Measurements from ENCODE around the gene DMRT3.
A peak's percentile ranks its signal among the peaks of the same experiment; 100 is the strongest.

DMRT3 gene

DNA sequence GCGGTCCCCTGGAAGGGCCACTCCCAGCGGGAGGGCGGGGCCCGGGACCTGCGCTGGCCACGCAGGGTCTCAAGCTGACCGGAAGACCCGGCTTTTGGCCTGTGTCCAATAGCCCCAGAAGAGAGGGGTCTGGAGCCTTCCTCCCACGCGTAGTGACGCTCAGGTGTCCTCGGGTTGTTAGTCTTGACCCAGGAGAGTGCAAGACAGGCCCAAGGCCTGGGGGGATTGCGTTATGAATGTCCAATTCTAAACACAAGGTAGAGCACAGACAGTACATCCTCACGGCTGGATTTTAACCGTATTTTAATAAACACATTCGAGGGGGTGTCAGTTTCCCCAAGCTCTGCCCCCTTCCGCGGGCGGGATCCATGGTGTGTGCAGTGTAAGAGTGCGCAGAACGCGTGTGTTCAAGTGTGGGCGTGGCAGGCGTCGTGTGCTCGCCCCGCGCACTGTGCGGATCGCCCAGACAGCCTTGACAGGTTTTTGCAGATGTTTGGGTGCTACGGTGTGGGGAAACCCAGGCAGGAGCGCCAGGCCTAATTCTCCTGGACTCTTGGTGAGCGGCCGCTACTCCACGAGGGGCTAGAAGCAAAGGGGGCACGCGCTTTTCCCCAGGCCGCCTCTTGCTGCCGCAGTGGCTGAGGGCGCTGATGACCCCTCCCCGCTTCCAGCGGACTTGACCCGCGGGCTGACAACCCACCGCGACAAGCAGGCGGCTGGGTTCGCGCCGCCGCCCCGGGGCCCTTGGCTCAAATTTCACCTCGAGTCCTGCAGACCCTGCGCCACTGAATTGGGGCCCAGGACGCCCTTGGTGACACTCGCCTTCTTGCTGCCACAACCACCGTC lies 6.1 kb upstream of the DMRT3 start:
- no peak for DNase-seq (ENCODE audit: low spot score)

DNA sequence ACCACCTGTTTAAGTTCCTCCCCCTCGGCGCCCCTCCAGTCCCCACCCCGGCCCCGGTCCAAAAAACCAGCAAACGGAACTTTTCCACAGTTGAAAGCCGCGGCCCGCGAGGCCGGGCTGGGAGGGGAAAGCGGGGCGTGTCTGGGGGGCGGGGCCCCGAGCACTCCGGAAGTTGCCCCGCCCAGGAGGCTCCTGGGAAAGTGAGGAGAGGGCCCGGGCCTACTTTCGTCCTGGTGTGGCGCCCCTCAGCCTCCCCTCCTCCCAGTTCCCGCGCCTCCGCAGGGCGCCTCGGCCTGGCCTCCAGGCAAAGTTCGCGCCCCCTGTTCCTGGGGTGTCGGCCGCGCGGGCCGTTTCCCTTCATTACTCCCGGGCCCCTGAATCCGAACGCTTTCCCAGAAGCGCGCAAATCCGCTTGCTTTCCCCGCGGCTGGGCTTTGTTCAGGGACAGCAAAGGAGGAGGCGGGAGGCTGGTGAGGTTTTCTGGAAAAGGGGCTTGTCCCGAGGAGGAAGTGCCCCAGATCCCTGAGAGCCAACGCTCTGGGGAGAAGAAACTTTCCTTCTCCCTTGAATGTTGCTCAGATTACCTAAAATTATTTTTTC lies 4.5 kb upstream of the DMRT3 start:
- DNase-seq (ENCODE audit: low spot score): no peak

DNA sequence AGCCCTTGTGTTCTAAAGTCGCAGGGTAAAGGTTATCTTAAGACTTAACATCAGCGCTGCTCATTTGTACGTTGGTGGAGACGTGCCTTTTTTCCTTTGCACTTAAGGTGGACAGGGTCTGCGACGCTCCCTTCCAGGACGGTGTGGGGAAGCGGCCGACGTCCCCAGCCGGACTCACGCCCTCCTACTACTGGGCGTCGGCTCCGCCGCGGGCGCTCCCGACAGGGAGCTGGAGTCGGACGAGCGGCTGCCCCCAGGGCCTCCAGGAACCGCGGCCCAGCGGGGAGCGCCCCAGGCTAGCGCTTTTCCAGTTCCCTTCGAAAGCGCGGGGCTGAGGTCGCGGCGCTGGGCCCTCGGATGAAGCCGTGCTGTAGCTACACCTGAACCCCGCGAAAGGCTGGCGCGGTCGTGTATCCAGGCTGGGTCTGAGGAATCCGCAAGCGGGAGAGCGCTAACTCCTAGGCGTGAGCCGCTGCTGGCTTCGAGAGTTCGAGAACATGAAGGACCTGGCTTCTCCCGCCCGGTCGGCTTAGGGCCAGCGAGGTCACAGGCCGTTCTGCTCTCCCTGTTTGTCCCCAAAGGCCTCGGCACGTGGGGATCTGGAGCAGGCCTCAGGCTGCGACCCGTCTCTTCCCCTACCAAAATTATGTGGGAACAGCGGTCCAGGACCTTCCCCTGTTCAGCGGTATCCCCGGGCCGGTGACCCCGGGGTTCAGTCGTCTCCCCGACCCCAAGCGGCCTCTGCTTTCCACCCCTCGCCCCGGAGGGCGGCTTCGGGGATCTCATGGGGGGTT lies 3.8 kb upstream of the DMRT3 start:
- DNase-seq (ENCODE audit: low spot score): no peak

DNA sequence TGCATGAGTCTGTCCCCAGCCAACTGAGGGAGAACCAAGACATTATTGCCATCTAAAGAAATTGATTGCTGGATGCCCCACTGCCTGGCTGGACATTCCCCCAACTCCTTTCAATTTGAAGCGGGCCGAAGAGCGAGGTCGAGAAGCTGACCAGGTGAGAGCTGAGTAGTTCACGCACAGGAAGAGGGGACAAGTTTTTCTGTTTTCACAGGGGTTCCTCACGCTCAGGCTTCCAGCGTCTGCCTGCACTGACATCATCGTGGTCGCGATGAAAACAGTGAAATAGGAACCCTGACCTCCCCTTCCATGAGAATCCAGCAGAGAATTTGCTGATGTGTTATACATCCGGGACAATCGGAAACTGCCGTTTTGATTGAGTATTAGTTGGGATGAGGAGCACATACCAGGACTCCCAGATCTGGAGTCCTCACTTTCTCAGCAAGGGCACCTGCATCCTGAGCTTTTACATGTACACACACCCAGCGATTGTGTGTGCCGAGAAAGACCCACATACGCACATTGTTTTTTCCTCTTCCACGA lies 3.1 kb upstream of the DMRT3 start:
- DNase-seq (ENCODE audit: low spot score): no peak

DNA sequence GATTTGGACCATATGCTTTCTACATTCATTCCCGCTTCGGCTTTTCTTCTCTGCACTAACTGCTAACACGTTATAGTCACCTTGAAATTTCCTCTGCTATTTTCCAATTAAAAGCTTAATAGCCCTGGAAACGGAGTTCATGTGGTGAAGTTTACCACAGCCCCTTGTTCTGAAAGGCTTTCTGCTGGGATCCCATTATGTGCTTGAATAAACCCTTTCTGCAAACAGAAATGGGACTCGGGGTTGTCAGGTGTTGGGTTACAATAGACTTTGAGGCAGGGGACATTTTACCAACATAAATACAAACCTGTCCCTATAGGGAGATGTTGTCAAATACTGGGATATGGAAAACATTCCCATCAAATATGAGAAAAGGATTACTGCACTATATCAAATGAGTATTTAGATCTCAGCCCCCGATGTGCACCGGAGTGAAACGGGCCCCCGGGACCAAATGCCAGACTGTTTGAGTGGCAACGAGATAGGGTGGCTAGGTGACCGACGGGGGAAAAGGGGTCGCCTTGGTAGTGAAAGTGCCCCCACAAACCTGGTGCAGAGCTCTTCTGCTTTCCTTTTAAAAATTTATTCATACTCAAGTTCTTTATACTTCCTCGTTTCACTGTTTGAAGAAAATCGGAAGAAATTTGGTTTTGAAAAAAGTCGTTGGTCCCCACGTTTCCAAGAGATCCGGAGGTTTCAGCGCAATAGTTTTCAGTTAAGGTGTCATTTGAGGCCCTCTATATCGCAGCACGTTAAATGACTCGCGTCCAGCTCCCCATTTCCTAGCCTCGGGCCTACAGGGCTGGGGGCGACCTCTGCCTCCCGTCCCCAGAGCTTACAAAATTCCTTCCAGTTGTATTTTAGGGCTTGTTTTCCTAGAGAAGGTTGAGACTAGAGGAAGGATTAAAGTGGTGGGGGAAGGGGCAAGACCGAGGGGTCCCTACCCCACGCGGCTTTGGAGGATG lies 2.1 kb upstream of the DMRT3 start:
- no peak for DNase-seq (ENCODE audit: low spot score)

DNA sequence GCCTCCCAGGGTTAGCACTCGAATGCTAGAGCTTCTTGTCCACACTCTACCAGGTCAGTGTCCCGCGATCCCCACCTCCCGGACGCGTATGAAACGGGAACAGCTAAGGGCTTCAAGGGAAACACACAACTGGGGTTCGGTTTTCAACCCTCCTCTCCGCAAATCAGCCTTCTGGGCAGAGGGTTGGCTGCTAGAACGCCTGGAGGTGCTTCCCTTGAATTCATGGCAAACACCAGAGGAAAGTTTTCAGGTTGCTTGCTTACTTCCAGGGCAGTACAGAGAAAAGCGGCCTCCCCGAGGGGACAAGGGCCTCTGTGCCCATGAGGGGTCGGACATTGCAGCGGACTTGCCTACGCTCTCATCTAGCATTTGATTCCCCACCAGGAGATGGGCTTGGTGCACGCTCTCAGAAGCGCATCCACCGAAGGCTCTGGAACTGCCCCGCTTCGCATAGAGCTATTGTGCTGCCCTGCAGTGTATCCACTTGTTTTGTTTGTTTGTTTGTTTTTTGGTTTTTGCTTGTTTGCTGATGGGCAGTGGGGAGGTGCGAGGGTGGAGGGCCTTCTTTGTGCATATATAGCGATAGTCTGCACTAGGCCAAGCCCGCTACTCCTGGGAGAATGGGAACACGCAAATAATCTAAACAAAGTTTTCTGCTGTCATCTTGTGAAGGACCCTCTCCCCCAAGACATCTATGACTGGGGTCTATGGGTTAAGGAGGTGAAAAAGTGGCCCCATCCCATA lies 1.3 kb upstream of the DMRT3 start:
- DNase-seq (ENCODE audit: low spot score): no peak

DNA sequence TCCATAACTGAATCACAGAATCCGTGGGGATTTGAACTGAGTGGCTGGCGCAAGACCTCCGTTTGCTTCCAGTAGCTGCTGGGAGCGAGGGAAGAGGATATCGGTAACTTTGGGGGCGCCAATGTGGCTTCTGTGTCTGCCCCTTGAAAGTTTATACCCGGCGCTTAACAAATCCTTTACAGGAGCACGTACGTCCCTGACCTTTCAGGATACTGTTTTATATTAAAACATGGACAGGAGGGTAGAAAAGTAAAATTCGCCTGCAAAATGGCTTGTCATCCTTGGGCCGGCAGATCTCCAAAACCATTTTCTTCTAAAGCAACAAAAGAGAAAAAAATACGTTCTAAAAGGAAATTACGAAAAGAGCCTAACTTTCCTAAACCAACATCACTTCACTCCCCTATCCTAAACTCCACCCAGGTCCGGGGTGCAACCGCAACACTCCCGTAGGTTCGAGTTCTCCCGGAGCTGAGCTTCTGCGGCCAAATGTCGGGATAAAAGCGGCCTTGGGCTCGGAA lies 656 bp upstream of the DMRT3 start:
- no peak for DNase-seq (ENCODE audit: low spot score)

DNA sequence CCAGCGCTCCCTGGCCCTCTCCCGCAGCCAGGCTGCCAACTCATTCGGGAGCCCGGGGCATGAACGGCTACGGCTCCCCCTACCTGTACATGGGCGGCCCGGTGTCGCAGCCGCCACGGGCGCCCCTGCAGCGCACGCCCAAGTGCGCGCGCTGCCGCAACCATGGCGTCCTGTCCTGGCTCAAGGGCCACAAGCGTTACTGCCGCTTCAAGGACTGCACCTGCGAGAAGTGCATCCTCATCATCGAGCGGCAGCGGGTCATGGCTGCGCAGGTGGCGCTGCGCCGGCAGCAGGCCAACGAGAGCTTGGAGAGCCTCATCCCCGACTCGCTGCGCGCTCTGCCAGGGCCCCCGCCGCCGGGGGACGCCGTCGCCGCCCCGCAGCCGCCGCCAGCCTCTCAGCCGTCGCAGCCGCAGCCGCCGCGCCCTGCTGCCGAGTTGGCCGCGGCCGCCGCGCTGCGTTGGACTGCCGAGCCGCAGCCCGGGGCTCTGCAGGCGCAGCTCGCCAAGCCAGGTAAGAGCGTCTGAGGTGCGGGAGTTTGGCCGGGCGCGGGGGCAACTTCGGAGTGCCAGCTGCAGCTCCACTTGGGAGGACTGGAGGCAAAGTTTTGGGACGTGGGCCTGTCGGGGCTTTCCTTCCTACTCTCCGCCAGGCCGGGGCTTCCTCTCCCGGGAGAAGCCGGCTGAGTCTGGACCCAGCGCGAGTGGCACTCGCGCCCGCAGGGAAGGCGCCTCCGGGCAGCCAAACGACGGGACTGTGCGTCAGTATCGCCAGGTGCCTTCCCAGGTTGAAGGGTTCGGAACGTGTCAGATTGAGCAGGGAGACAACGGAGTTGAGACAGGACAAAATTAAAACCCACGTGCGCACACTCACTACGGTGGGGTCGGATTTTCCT lies 735 bp downstream of the DMRT3 start:
- peak; percentile 63 for DNase-seq (ENCODE audit: low spot score)

DNA sequence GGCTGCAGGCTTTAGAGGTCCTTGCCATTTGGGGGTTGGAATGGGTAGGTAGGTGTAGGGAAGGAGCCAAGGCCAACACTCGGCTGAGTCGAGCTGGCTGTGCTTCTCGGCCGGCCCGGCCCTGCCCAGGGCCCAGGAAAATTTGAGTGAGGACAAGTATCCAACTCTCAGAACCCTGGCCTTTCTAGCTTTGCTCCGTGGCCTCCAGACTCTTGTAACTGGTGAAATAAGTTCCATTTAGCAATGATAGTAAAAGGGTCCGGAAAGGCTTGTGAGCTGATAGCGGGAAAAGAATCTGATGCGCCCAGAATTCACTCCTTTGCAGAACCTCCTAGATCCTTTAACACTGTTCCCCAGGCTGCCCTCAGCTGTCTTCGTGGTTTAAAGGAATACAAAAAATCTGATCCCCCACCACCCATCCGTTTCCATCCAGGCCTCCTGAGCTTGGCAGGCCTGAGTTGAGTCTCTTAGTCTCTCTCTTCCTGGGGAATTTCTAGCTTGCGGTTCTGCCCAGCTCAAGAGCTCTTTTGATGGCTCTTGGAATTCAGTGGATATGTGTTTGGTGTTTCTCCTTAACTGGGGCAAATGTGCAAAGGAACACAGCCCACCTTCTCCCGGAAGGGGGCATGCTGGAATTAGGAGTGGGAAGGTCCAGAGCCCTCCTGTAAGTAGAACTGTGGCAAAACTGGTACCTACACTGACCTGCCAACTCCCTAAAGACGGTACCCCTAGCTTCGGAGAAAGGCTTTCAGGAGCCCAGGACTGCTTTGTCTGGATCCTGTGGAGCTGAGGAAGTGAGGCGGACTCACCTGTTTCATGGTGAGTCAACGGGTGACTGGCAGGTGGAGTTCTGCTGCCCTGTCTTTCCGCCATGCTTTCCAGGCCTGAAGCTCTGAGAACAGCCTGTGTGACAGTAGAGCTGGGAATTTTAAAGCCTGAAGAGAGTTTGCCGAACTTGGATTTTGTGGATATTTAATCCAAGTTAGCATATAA lies 1.7 kb downstream of the DMRT3 start:
- no peak for DNase-seq (ENCODE audit: low spot score)

DNA sequence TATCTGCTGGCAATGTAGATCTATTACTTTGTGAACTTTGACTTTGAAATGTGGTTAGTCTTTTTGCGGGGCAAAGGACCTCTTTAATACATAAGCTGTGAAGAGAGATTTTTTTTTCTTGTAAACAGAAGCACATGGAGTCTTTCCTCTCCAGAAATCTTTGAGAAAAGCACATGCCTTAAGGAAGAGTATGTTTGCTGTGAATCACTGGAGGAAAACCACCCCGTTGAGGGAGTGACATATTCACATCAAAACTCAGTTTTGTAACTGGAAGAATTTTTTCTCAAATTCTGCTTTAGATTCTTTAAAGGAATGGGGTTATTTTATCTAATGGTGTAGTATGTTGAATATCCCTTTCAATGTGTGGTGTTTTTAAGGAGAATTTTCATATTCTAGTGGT lies 3.5 kb downstream of the DMRT3 start:
- DNase-seq (ENCODE audit: low spot score): no peak

DNA sequence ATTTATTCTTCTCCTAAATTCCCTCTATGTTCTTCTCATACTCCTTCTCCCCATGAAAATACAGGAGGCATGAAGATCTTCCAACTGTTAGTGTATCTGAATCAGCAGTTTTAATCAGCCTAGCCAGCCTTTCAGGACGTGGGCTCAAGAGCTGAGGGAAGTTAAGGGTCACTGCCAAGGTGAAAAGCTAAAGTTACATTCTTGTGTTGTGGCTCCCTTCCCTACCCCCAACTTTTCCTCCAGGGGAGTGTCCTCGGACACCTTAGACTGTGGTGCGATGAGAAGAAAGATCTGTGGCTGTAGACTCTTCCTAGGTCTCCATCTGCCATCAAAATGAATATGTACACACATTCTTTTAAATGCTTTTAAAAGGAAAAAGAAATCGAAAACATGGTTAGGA lies 4.2 kb downstream of the DMRT3 start:
- no peak for DNase-seq (ENCODE audit: low spot score)

DNA sequence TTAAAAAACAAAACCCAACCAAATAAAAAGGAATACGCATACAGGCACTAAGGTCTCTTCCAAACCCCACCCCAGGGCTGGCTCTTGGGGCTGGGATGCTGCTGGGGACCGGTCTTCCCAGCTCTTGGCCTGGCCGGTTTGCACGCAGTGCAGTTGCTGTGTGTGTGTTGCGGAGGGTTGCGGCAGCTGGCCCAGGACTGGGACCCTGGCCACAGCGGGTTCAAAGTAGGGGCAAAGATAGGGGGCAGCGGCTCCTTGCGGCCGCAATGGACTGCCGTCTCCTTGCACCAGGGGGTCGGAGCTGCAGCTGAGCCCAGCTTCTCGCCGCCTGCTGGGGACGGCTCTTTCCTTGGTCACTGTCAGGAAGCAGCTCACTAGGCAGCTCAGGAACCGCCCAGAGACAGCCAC lies 5.0 kb downstream of the DMRT3 start:
- DNase-seq (ENCODE audit: low spot score): no peak

DNA sequence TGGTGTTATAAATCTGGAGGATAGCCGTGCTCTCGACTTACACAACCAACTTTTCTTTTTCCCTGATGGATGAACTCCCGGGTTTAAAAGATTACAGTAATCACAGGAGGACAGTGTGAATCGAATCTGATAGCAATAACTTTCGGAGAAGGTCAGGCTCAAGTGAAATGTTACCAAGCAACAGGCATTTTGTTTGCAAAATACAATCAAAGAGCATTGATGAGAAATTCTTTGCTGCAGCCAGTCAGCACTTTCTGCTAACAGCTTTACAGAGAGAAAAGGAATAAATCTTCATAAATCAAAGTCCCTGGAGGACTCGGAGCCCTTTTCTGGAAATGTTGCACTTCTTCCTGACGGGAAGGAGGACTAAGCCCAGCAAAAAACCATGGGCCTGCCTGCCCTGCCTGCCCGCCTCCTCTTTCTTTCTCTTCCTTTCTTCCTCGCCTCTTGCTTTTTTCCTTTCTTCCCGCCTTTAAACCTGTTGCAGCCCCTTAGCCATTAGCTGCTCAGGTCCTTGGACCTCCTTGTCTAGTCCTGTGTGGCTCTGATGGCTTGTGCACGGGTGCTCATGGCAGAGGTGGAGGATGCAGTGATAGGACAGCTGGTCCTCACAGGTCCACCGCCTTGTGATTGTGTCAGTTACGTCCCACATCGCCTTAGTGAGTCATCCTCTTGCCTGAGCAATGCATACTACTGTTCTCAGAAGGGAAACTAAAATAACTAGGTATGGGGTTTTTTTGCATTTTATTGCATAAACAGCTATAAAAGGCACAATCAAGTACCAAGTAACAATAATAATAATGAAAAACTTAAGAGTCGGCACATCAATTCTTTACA lies 6.2 kb downstream of the DMRT3 start:
- DNase-seq (ENCODE audit: low spot score): no peak

DNA sequence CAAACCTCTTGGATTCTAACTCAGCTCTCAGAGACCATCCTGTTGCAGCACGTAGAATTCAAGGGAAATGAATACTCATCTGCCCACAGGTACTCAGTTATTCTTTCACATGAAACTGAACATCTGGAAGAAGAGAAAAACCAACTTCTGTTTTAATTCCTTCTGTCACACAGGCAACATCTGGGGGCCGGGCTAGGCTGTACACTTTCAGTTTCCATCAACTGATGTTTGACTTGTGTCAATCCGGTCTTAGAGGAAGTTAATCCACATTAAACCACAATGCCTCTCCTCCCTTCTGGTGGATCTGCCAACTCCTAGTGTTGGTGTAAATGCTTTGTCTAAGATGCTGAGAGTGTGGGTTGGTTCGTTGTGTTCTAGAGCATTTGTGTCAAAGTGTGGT lies 17.6 kb downstream of the DMRT3 start:
- DNase-seq (ENCODE audit: low spot score): no peak

DNA sequence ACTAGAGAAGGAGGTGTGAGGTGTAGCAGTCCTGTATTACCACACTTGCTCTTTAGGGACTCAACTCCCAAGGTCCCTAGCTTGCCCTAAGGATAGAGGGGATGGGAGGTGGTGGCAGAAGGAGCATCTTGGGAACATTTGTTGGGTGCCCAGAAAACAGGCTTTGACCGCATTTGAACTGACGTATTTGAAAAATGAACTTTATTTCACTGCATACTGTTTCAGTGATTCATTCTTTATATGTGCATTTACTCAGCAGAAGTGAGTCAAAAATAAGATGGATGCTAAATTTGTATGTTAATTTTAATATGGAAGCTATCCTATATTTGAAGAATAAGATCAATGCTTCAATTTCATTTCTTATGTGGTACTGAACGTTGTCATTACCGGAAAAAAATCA lies 18.7 kb downstream of the DMRT3 start:
- no peak for DNase-seq (ENCODE audit: low spot score)

DNA sequence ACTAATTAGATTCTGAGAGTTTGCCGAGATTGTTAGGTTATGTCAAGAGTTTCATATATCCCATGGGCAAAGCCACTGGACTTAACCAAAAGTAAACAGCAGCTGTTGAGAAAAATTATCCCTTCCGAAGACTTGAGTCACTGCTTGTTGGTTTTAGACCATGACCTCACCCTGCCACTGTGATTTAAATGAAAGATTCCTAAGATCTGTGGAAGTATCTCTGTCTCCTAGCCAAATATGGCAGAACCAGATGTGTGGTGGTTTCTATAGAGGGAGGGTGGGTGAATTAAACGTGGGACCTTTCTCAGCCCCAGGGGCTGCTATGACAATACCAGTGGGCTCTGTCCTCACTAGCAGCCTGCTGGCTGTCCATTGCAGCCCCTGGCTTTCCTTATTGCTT lies 19.3 kb downstream of the DMRT3 start:
- no peak for DNase-seq (ENCODE audit: low spot score)

All from D341Med (cell line).